ENCODE measurements around the gene ALPK1. TPM values are rescaled to one million over a fixed set of nuclear protein-coding genes. Genes with fewer than 3 reads are reported as not detected.
"Not testable (repeated sequence)": the region's sequence is repeated elsewhere in the genome, so short reads cannot be mapped to it uniquely, and the experiment has no call there.

ALPK1 gene
- total and polyA plus RNA-seq, 11 donors = 1.3 to 21.7 (median 3.2) TPM

GRCh38 chr4:112302320-112303274 lies 5.4 kb downstream of the ALPK1 start:
- H3K4me1 ChIP-seq = peaks cover 0 to 34% (median 0%) of the 10 kb centered on the region in 12 donors
- intact Hi-C loops (cut with DNase I) = no loop called here
- TF ChIP-seq CTCF (IDR thresholded peaks at IDR 0.05) = no peak
- no peak for TF ChIP-seq POLR2A (IDR thresholded peaks at IDR 0.05)
- H3K27me3 ChIP-seq = no peaks in the 10 kb centered on the region
- ATAC-seq (no peak), DNase-seq (no peak)
- WGBS, 4 donors = 68 to 81% (median 77%) methylated on average over 5 of the region's 5 CpGs
- no peaks in the 10 kb centered on the region for H3K9me3 ChIP-seq
- H3K27ac ChIP-seq = peak overlapping the region in 1 of 12 donors; percentile 5
- no peak overlapping the region for H3K4me3 ChIP-seq
- peaks cover 0 to 12% (median 0%) of the 10 kb centered on the region in 9 donors for H3K36me3 ChIP-seq

GRCh38 chr4:112305477-112305876 lies 8.3 kb downstream of the ALPK1 start:
- 56 to 64% (median 58%) methylated on average over 3 of the region's 3 CpGs for WGBS, 4 donors
- H3K27ac ChIP-seq; H3K27me3 ChIP-seq; H3K4me3 ChIP-seq; intact Hi-C loops (cut with DNase I); DNase-seq; ATAC-seq; H3K9me3 ChIP-seq: not testable (repeated sequence)
- H3K4me1 ChIP-seq = peaks cover 0 to 18% (median 0%) of the 10 kb centered on the region in 12 donors
- H3K36me3 ChIP-seq = peaks cover 0 to 12% (median 0%) of the 10 kb centered on the region in 9 donors

DNA sequence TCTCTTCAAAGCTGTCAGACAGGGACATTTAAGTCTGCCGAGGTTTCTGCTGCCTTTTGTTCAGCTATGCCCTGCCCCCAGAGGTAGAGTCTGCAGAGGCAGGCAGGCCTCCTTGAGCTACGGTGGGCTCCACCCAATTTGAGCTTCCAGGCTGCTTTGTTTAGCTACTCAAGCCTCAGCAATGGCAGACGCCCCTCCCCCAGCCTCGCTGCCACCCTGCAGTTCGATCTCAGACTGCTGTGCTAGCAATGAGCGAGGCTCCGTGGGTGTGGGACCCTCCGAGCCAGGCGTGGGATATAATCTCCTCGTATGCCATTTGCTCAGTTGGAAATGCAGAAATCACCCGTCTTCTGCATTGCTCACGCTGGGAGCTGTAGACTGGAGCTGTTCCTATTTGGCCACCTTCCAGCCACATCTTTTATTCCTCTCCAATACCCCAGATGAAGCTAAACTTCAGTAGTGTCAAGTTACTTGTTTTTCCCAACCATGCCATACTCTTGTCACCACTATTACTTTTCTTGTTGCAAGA lies 12.2 kb downstream of the ALPK1 start:
- 33 to 59% (median 43%) methylated on average over 10 to 12 of the region's 12 CpGs for WGBS, 4 donors
- Histone ChIP-seq H3K4me3 (peak overlapping the region in 5 of 12 donors; percentile 8 to 47 (median 37)), H3K4me1 (peaks cover 0 to 23% (median 0%) of the 10 kb centered on the region in 12 donors)
- H3K27me3 ChIP-seq; H3K27ac ChIP-seq; ATAC-seq; H3K36me3 ChIP-seq; intact Hi-C loops (cut with DNase I); H3K9me3 ChIP-seq: not testable (repeated sequence)
- DNase-seq = peak in 1 of 5 donors; percentile 58

DNA sequence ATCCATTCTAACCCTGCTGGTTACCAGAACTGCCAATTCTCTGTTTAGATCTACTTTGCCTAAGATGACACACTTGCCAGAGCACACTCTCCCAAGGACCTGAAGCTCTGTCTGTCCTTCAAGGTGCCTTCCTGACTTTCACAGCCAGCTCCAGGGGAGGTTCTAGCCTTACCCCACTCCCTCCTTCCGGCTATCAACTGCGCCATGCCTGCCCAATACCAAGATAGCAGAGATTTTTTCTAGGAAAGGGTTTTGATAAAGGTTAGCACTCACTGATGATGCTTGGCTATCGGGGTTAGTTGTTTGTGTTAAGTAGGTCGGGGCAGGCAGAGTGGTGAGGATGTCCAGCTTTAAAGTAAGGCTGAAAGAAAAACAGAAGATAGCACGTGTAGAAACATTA lies 14.3 kb downstream of the ALPK1 start:
- Histone ChIP-seq H3K27me3 (no peaks in the 10 kb centered on the region), H3K36me3 (peaks cover 0 to 3% (median 0%) of the 10 kb centered on the region in 9 donors), H3K4me3 (no peak overlapping the region), H3K27ac (no peak overlapping the region), H3K4me1 (peaks cover 0 to 44% (median 0%) of the 10 kb centered on the region in 12 donors), H3K9me3 (no peaks in the 10 kb centered on the region)
- intact Hi-C loops (cut with DNase I) = no loop called here
- TF ChIP-seq CTCF (IDR thresholded peaks at IDR 0.05) (no peak), POLR2A (IDR thresholded peaks at IDR 0.05) (no peak)
- DNase-seq (no peak), ATAC-seq (no peak)
- WGBS, 4 donors = 64 to 76% (median 74%) methylated on average over 5 of the region's 5 CpGs

GRCh38 chr4:112312610-112313239 lies 15.6 kb downstream of the ALPK1 start:
- H3K4me3 ChIP-seq = no peak overlapping the region
- no peaks in the 10 kb centered on the region for H3K9me3 ChIP-seq
- H3K27me3 ChIP-seq = no peaks in the 10 kb centered on the region
- ATAC-seq = peak in 1 of 4 donors; percentile 37
- DNase-seq = no peak
- 80 to 84% (median 82%) methylated on average over 5 of the region's 5 CpGs for WGBS, 4 donors
- H3K4me1 ChIP-seq = peaks cover 0 to 50% (median 0%) of the 10 kb centered on the region in 12 donors
- TF ChIP-seq CTCF (IDR thresholded peaks at IDR 0.05) (no peak), POLR2A (IDR thresholded peaks at IDR 0.05) (no peak)
- H3K36me3 ChIP-seq = peaks cover 0 to 4% (median 0%) of the 10 kb centered on the region in 9 donors
- peak overlapping the region in 1 of 12 donors; percentile 55 for H3K27ac ChIP-seq
- intact Hi-C loops (cut with DNase I) = no loop called here
